Breast epithelium (tissue), 3 donors: Measurements from ENCODE around the gene TMEM232.

Experiments
- POLR2A ChIP-seq: fragments of 450-650 bp; IDR thresholded peaks from one replicate; pipeline ENCODE4 v1.6.1; 2016; ENCODE audit warnings: antibody characterized with exemption, mild to moderate bottlenecking, moderate library complexity
- TF ChIP-seq, protein P1 (sequence below), 3 donors: fragments of 450-650 bp; IDR thresholded peaks; one replicate each; pipeline ENCODE4 v1.5.1; 2016 to 2017; ENCODE audit warnings: antibody characterized with exemption in 3 of 3, mild to moderate bottlenecking in 3 of 3, moderate library complexity in 3 of 3

DNA sequence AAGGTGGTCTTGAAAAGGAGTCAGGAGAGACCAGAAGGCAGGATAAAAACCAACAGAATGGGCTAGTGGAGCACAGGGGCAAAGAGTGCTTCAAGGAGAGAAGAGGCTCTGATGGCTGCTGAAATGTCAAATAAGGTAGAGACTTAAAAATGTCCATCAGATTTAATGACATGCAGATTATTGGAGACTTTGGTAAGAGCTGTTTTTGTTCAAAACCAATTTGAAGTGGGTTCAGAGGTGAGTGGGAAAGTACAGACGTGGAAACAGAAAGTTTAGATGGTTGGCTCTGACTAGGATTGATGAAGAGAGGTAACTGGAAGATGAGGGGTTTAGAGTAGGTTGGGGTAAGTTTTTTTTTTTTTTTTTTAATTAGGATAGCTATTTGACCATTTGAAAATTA lies 26.5 kb upstream of the TMEM232 start:
- TF ChIP-seq POLR2A, result no peak
- TF ChIP-seq, protein P1, sequence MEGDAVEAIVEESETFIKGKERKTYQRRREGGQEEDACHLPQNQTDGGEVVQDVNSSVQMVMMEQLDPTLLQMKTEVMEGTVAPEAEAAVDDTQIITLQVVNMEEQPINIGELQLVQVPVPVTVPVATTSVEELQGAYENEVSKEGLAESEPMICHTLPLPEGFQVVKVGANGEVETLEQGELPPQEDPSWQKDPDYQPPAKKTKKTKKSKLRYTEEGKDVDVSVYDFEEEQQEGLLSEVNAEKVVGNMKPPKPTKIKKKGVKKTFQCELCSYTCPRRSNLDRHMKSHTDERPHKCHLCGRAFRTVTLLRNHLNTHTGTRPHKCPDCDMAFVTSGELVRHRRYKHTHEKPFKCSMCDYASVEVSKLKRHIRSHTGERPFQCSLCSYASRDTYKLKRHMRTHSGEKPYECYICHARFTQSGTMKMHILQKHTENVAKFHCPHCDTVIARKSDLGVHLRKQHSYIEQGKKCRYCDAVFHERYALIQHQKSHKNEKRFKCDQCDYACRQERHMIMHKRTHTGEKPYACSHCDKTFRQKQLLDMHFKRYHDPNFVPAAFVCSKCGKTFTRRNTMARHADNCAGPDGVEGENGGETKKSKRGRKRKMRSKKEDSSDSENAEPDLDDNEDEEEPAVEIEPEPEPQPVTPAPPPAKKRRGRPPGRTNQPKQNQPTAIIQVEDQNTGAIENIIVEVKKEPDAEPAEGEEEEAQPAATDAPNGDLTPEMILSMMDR (IDR thresholded peaks at IDR 0.05), result no peak
